HPDE6-E6E7 (cell line): ENCODE measurements around the gene RAC3.
"Not testable (repeated sequence)": the region's sequence is repeated elsewhere in the genome, so short reads cannot be mapped to it uniquely, and the experiment has no call there.

Experiments
- DNase-seq: peaks from one replicate; pipeline ENCODE4 v3.0.0; 2011; ENCODE audit warnings: missing footprints; ENCODE audit errors: extremely low spot score

The RAC3 gene

GRCh38 chr17:82023447-82024241, 7.8 kb upstream of the RAC3 start:
- no peak for DNase-seq

GRCh38 chr17:82024859-82025258, 6.6 kb upstream of the RAC3 start:
- no peak for DNase-seq

GRCh38 chr17:82025401-82026107, 5.9 kb upstream of the RAC3 start:
- DNase-seq = no peak

GRCh38 chr17:82028246-82028645, 3.2 kb upstream of the RAC3 start:
- DNase-seq = no peak

- DNase-seq = no peak
These were observed 2.5 kb upstream of the RAC3 start for GRCh38 chr17:82028966-82029365.

GRCh38 chr17:82029391-82029790, 2.1 kb upstream of the RAC3 start:
- DNase-seq = no peak

- no peak for DNase-seq
These were observed 1.4 kb upstream of the RAC3 start for GRCh38 chr17:82029990-82030469.

- DNase-seq = peak; percentile 87
These were observed 792 bp upstream of the RAC3 start for GRCh38 chr17:82030470-82031302.

GRCh38 chr17:82031885-82032627, 578 bp downstream of the RAC3 start:
- no peak for DNase-seq

GRCh38 chr17:82033359-82034085, 2.0 kb downstream of the RAC3 start:
- DNase-seq = no peak

GRCh38 chr17:82034371-82035011, 3.0 kb downstream of the RAC3 start:
- DNase-seq = no peak

GRCh38 chr17:82035488-82035887, 4.0 kb downstream of the RAC3 start:
- DNase-seq = no peak

GRCh38 chr17:82035956-82036633, 4.6 kb downstream of the RAC3 start:
- DNase-seq = no peak

- DNase-seq = no peak
These were observed 5.2 kb downstream of the RAC3 start for GRCh38 chr17:82036634-82037091.

GRCh38 chr17:82037092-82037888, 5.8 kb downstream of the RAC3 start, which contains the start of gene DCXR:
Gene DCXR, minus strand, starts transcription at chr17:82037697. Its CDS starts 15 bp downstream, at chr17:82037682.
- DNase-seq = peak; percentile 98

- no peak for DNase-seq
These were observed 6.4 kb downstream of the RAC3 start for GRCh38 chr17:82037889-82038195.

GRCh38 chr17:82038796-82039409, 7.4 kb downstream of the RAC3 start:
- not testable (repeated sequence) for DNase-seq

- DNase-seq = no peak
These were observed 8.3 kb downstream of the RAC3 start for GRCh38 chr17:82039695-82040299.
